GM10266 (cell line): ENCODE data around the gene KRTAP5-5.

Source experiments
- DNase-seq: peaks from one replicate; pipeline ENCODE4 v3.0.0; 2012; ENCODE audit errors: extremely low spot score
- CTCF ChIP-seq: IDR thresholded peaks from 2 replicates; pipeline ENCODE4 v1.5.1; 2012; ENCODE audit warnings: mild to moderate bottlenecking, low read depth; ENCODE audit not compliant: control insufficient read depth, insufficient read depth; ENCODE audit errors: missing control alignments

The KRTAP5-5 gene

DNA sequence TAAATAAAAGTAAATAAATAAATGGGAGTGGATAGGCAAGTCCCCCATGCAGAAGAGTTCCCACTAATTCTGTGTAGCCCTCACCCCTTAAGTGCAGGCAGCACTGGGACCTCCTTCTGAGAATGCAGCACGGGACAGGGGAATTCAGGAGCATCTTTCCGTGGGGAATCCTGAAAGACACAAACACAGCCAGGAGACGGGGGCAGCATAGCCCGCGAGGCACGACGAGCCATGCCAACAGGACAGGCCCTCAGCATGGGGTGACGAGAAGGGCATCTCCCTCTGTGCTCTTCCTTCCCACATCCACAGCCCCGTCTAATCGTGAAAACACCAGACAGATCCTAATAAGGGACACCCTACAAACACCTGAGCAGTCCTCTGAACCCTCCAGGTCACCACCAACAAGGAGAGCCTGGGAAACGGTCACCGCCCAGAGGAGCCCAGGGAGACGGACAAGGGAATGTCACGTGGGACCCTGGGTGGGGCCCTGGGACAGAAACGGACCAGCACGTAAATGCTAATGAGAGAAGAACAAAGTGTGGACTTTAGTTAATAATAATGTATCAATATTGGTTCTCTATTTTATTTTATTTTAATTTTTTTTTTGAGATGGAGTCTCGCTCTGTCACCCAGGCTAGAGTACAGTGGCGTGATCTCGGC is 6.8 kb downstream of the KRTAP5-5 start:
- TF ChIP-seq CTCF, result no peak

GRCh38 chr11:1637628-1638027 is 8.1 kb downstream of the KRTAP5-5 start:
- no peak for DNase-seq
- no peak for TF ChIP-seq CTCF

More for the DNA sequence above, 6.8 kb downstream of the KRTAP5-5 start:
- DNase-seq, result no peak

GRCh38 chr11:1638344-1638743 is 8.8 kb downstream of the KRTAP5-5 start:
- TF ChIP-seq CTCF, result no peak

DNA sequence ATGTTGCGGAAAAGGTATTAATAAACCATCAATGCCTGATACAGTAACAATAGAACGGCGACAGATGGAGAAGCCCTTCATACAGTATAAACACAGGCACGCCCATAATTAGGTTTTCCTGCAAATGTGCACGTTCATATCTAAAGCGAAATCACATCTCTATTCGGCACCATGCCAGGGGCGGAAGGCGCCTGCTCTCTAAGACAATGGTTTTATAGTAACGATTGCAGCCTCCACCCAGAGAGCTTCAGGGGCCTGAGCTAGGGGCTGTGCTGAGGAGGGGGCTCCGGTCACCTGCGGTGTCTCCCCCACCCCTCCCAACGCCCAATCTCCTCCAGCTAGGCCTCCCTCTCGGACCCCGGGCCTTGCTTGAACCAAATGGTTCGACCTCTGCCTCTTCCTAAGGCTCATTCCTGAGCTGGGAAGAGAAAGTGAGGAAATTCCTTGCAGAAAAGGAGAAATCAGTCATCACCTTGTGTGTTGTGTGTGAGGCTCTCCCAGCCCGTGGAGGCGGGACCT is 9.6 kb downstream of the KRTAP5-5 start:
- no peak for DNase-seq
- no peak for TF ChIP-seq CTCF

More at GRCh38 chr11:1638344-1638743, 8.8 kb downstream of the KRTAP5-5 start:
- no peak for DNase-seq

DNA sequence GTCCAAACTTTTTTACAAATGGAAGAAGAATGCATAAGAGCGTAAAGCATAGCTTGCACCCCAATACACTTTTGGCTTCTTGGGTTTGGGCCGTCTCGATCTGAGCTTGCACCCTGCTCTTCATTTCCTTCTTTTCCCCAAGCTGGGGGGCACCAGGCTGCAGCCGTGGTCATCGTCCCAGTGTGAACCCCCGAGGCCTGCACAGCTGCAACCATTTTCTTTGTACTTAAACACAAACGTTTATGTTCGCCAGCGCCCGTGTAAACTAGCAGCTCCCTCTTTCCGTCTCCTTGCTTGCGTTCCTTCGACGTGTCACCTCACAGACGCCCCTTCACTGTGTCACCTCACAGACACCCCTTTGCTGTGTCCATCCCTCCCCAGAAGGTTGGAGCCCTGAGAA is 10.1 kb downstream of the KRTAP5-5 start:
- no peak for DNase-seq
- TF ChIP-seq CTCF, result peak; percentile 1

DNA sequence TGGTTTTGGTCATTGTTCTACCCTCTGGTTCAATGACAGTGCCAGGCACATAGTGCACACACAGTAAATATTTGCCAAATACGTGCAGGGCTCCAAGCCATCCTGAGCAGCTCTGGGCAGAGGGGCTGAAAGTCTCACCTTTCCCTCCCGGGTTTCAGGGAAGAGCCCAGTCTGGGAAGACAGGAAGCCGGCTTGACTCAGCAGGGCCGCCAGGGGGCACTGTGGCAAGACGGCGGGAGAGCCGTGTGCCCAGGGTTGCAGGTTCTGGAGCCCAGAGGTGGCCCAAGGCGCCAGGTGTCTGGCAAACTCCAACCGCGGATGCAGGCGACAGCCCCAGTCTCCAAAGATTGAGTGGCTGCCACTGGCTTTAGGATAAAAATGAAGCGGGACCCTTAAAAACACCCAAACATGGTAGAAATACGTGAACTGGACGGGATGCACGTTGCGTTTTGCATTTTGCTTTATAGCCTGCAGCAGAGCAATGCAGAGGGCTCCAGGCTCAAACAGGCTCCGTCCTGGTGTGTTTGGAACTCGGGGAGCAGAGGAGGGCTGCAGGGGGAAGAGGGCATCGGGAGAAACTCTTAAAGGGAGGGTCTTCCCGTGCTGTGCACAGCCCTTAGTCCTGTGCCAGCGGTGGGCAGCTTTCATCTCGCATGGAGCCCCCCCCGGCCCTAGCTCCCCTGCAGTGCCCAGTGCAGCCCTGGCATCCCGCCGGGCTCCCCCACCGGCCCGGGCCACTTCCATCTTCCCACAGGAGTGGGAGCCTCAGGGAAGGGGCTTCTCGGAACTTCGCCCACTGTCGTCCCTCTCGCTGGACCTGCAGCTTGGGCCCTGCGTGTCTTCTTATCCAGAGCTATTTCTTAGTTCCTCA is 10.7 kb downstream of the KRTAP5-5 start:
- peak; percentile 69 for DNase-seq
- TF ChIP-seq CTCF, result peak; percentile 78
